ENCODE measurements around the gene ELF4.

- TF ChIP-seq, protein P1, sequence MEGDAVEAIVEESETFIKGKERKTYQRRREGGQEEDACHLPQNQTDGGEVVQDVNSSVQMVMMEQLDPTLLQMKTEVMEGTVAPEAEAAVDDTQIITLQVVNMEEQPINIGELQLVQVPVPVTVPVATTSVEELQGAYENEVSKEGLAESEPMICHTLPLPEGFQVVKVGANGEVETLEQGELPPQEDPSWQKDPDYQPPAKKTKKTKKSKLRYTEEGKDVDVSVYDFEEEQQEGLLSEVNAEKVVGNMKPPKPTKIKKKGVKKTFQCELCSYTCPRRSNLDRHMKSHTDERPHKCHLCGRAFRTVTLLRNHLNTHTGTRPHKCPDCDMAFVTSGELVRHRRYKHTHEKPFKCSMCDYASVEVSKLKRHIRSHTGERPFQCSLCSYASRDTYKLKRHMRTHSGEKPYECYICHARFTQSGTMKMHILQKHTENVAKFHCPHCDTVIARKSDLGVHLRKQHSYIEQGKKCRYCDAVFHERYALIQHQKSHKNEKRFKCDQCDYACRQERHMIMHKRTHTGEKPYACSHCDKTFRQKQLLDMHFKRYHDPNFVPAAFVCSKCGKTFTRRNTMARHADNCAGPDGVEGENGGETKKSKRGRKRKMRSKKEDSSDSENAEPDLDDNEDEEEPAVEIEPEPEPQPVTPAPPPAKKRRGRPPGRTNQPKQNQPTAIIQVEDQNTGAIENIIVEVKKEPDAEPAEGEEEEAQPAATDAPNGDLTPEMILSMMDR (IDR thresholded peaks at IDR 0.05; ENCODE audit: insufficient read depth, low read depth, low read length), result no peak
- TF ChIP-seq EZH2 (IDR thresholded peaks at IDR 0.05; ENCODE audit: insufficient read depth, low read length), result no peak
These were observed 24.5 kb downstream of the ELF4 start for GRCh38 chrX:130085551-130086446.
